Measurements from ENCODE around the gene UBR3.

- TF ChIP-seq CTCF (conservative IDR thresholded peaks at IDR 0.05; ENCODE audit: low read depth, low read length) = no peak
- no peak for TF ChIP-seq EZH2 (IDR thresholded peaks at IDR 0.05; ENCODE audit: borderline replicate concordance, low read depth, low read length, poor library complexity, severe bottlenecking)
These were observed 3.3 kb upstream of the UBR3 start for GRCh38 chr2:169823996-169824372.

Measured in A673 (cell line).